HG03565 (cell line): Measurements from ENCODE around the gene ZDHHC11.
"Not testable (repeated sequence)": the region's sequence is repeated elsewhere in the genome, so short reads cannot be mapped to it uniquely, and the experiment has no call there.

Source experiments
- ATAC-seq: cut with Tn5 transposase; IDR thresholded peaks from one replicate; pipeline ENCODE4 v1.9.1; 2021; ENCODE audit warnings: mild to moderate bottlenecking, moderate library complexity; ENCODE audit not compliant: unreplicated experiment

ZDHHC11 gene

GRCh38 chr5:816176-816575 is 34.6 kb downstream of the ZDHHC11 start:
- ATAC-seq: no peak

DNA sequence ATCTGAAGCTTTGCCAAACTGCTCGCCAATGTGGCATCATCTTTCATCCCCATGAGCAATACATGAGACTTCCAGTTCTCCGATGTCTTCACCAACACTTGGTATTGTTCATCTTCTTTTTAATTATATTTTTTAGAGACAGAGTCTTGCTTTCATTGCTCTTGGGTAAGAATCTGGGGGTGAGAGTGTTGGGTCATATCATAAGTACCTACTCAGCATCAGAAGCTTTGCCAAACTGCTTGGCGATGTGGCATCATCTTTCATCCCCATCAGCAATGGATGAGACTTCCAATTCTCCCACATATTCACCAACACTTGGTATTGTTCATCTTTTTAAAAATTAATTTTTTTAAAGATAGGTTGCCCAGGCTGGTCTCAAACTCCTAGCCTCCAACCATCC is 35.3 kb downstream of the ZDHHC11 start:
- no peak for ATAC-seq

DNA sequence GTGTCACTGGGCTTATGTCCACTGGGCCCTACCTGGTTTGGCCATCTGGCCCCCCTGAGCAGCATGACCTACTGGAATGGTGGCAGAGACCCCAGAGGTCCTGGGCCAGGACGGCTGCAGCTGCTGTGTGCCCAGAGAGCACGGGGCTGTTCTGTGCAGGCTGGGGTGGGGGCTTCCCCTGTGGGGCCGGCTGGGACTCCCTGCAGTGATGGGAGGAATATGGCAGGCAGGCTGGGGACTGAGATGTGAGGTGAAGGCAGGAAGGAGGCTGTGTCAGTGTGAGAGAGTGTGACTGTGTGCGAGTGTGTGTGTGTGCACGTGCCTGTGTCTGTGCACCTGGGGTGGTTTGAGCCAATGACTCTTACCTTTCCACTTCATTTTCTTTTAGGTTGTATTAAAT is 37.2 kb downstream of the ZDHHC11 start:
- not testable (repeated sequence) for ATAC-seq

DNA sequence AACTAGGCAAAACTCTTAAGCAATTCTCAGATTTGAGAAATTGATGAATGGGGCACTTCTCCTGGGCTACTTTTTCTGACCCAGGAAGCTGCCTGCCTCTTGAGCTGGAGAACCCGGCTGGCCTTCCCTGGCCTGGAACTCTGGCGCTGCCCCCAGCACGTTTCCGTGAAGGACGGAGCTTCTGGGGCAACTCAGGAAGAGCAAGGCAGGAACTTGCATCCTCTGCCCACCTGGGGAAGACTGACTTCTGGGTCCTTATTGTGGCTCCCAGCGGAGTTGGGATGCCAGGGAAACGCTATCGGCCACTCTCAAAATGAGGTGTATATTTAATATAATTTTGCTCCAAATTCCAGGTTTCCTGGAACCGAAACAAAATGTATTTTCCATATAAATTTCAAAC is 39.4 kb downstream of the ZDHHC11 start:
- ATAC-seq: not testable (repeated sequence)

DNA sequence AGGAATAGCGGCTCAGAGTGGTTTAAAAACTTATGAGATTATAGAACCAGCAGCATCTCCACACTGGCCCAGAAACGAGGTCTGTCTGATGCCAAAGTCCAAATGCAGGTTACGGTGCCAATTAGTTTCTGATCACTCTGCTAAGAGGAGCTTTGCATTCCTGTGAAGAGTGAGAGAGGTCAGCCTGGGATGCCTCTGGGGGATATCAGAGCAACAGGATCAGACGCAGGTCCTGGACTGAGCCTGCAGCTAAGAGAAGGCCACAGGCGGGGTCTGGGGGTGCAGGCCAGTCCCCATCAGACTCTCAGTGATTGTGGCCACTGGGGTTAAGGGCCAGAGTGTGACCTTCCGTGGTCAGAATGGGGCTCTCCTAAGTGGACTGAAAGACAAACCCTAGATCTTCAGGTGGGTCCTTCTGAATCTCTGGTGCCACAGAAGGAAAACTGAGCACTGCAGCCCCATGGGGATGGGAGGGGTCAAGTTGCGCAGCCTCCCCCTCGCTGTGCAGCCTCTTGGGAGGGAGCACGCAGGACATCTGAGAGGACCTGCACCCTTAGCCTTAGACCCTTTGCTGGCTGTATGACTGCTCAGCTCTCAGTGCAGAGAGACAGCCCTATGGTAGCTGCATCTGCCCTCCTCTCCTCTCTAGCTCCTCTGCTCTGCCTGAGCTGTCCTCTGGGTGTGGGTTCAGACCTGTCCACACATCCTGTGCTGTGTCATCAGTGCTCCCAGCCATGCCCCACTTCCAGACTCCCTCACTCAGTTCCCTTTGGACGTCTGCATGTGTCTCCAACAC is 42.9 kb downstream of the ZDHHC11 start:
- not testable (repeated sequence) for ATAC-seq

GRCh38 chr5:801472-801871 is 49.3 kb downstream of the ZDHHC11 start:
- no peak for ATAC-seq

DNA sequence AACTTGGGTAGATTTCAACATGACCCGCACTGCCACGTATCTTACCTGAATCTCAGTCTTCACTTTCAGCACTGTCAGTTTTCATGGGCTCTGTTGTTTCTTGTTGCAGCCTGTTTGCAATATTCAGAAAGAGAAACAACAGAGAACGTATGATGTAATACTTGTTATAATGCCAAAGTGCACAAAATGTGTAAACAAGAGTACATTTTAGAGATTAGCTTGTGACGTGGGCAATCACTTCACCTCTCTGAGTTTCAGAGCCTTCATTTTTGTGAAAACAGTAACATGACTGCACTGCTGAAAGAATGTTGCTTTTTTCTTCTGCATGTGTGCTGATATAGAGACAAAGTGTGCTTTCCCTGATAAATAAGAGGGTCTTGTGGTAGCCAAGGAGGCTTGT is 49.7 kb downstream of the ZDHHC11 start:
- ATAC-seq: not testable (repeated sequence)

- not testable (repeated sequence) for ATAC-seq
These were observed 52.2 kb downstream of the ZDHHC11 start for GRCh38 chr5:798505-799138.

GRCh38 chr5:797986-798385 is 52.8 kb downstream of the ZDHHC11 start:
- not testable (repeated sequence) for ATAC-seq

GRCh38 chr5:795873-796272 is 54.9 kb downstream of the ZDHHC11 start:
- ATAC-seq: not testable (repeated sequence)

DNA sequence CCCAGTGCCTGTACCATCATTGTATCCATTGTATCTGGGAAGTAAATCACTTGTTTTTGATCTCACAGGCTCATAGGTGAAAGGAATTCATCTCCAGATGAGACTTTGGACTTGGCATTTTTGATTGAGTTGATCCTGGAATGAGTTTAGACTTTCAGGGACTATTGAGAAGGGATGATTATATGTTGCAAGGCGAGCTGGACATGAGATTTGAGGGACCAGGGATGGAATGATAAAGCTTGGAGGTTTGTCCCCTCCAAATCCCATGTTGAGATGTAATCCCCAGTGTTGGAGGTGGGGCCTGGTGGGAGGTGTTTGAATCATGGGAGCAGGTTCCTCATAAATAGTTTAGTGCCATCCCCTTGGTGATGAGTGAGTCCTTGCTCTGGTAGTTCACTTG is 55.8 kb downstream of the ZDHHC11 start:
- ATAC-seq: not testable (repeated sequence)

GRCh38 chr5:788703-789102 is 62.1 kb downstream of the ZDHHC11 start:
- ATAC-seq: not testable (repeated sequence)

GRCh38 chr5:787857-788233 is 62.9 kb downstream of the ZDHHC11 start:
- not testable (repeated sequence) for ATAC-seq

DNA sequence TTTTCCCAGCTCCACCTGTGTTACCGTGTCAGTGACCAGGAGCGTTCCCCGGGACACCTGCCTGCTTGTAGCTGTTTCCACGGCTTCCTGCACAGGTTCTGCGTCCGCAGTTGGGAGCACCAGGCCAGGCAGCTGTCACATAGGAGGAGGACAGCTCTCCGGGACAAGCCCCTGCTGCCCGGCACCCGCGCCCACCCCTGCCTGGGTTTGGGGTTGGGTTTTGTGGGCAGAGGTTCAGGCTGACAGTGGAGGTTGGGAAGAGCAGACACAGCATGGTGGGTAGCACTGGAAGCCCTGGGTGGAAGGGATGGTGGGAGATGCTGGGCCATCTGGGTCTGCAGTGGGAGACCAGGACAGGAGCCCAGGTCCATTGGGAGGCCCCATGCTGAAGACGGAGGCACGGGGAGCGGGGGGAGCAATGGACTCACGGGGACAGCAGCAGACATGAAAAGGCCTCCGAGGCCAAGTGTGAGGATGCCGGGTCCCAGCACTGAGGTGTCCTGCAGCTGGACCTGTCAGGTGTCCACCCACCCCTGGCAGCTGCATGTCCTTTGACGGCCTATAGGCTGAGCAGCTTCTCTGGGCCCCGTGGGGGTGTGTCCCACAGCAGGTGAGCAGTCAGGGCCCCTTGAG is 63.4 kb downstream of the ZDHHC11 start:
- ATAC-seq: not testable (repeated sequence)

DNA sequence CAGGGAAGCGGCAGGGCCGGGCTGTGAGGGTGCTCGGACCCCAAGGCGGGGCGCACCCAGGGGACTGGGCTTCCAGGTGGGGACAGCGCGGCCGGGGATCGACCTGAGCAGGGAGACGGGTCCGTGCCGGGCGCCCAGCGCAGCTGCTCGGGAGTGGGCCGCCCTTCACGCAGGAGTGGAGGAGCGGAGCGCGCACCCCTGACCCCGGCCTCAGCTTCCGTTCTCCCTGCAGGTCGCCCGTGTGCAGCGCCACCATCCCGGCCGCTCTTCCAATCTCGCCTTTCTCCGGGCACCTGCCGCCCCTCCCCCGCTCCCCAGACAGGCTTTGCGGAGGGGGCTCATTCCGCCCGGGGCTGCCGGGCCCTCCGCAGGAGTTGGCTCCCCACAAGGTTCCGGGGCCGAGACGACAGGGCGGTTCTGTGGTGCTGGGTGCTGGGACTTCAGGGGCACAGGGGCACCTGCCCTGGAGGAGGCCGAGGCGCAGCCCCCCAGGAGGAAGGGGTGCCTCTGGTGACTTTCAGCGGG is 65.5 kb downstream of the ZDHHC11 start:
- not testable (repeated sequence) for ATAC-seq

GRCh38 chr5:784428-785177 is 66.2 kb downstream of the ZDHHC11 start, which contains the start of gene ZDHHC11B:
TSS of gene ZDHHC11B (minus strand) at chr5:784729. CDS start at chr5:766919, 17,810 bp downstream.
- ATAC-seq: peak; percentile 48

GRCh38 chr5:783881-784427 is 66.8 kb downstream of the ZDHHC11 start:
- peak; percentile 3 for ATAC-seq

- not testable (repeated sequence) for ATAC-seq
These were observed 67.6 kb downstream of the ZDHHC11 start for GRCh38 chr5:783049-783802.

DNA sequence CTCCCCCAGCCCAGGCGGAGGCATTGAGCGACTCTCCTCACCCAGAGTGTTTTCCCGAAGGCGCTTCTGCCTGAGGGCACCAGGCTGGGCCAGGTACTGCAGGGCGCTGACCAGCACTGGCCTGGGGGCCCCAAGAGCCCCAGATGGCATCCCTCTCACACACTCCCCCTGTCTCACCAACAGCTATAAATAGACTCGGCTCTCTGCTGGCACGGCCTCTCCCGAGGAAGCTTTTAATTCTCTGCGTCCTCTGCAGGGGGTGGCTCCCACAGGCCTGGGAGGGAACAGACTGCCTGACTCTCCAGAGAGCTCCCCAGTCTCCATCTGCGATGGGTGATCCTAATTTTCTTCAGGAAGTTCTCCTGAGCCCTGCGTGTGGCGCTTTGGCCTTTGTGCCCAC is 68.4 kb downstream of the ZDHHC11 start:
- ATAC-seq: not testable (repeated sequence)

- not testable (repeated sequence) for ATAC-seq
These were observed 70.2 kb downstream of the ZDHHC11 start for GRCh38 chr5:780571-780970.
